Right lobe of liver (tissue), 4 donors: ENCODE measurements around the gene IL6R.

Experiments used
- POLR2A ChIP-seq: fragments of 450-650 bp; IDR thresholded peaks from one replicate; pipeline ENCODE4 v1.6.1; 2017; ENCODE audit warnings: antibody characterized with exemption, mild to moderate bottlenecking
- TF ChIP-seq, protein P1 (sequence below), 4 donors: fragments of 200-600 bp in 3 of 4; fragments of 450-650 bp in 1 of 4; IDR thresholded peaks; one replicate each; pipeline versions ENCODE4 v1.5.1 to v1.8.0; 2016 to 2022; ENCODE audit warnings: antibody characterized with exemption in 4 of 4, mild to moderate bottlenecking in 2 of 4
- donor health status: DM: no; HTN: no; CAD: no.
- donor health status: DM: no; HTN: no; CAD: no.
- donor health status: DM: no; HTN: yes; CAD: no.

DNA sequence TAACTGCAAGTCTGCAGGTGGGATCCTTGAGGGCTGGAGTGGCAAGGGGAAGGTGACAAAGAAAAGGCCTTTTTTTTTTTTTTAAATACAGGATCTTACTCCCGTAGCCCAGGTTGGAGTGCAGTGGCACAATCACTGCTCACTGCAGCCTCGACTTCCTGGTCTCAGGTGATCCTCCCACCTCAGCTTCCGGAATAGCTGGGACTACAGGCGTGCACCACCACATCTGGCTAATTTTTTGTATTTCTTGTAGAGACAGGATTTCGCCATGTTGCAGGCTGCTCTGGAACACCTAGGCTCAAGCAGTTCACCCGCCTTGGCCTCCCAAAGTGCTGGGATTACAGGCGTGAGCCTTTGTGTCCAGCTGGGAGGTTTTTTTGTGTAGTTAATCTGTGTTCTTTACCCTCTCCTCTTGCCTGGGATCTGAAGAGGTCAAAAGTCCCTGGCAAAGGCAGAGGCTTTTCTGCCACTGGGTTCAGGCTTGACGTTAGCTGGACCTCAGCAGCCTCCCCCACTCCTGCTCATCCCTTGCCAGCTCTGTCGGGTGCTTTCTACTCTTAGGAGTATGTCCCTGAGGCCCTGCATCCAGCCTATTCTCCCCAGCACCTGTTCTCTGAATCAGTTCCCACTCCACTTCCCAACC is 5.2 kb downstream of the IL6R start:
- TF ChIP-seq, protein P1, sequence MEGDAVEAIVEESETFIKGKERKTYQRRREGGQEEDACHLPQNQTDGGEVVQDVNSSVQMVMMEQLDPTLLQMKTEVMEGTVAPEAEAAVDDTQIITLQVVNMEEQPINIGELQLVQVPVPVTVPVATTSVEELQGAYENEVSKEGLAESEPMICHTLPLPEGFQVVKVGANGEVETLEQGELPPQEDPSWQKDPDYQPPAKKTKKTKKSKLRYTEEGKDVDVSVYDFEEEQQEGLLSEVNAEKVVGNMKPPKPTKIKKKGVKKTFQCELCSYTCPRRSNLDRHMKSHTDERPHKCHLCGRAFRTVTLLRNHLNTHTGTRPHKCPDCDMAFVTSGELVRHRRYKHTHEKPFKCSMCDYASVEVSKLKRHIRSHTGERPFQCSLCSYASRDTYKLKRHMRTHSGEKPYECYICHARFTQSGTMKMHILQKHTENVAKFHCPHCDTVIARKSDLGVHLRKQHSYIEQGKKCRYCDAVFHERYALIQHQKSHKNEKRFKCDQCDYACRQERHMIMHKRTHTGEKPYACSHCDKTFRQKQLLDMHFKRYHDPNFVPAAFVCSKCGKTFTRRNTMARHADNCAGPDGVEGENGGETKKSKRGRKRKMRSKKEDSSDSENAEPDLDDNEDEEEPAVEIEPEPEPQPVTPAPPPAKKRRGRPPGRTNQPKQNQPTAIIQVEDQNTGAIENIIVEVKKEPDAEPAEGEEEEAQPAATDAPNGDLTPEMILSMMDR (IDR thresholded peaks at IDR 0.05), result no peak
- peak; percentile 38 for TF ChIP-seq POLR2A
